H9 (cell line): Measurements from ENCODE around the gene HAUS6. TPM values are rescaled to one million over a fixed set of nuclear protein-coding genes. Genes with fewer than 3 reads are reported as not detected.

Experiments
- DNase-seq: peaks from one replicate; pipeline ENCODE4 v3.0.0-alpha.2; 2017
- H2AFZ ChIP-seq: one replicate; pipeline ENCODE4 v1.6.1; 2013; ENCODE audit warnings: mild to moderate bottlenecking, low read length, control low read depth, moderate library complexity
- H2AK5ac ChIP-seq: 2 replicates; pipeline ENCODE4 v1.6.1; 2013; ENCODE audit warnings: low read length, control low read depth, mixed read lengths; ENCODE audit not compliant: insufficient read length
- H2BK120ac ChIP-seq: one replicate; pipeline ENCODE4 v1.6.1; 2013; ENCODE audit warnings: low read depth, mild to moderate bottlenecking, low read length, control low read depth, inconsistent platforms; ENCODE audit not compliant: poor library complexity, severe bottlenecking
- H2BK12ac ChIP-seq: 2 replicates; pipeline ENCODE4 v1.6.1; 2013; ENCODE audit warnings: low read length, control low read depth, mixed read lengths, low read depth; ENCODE audit not compliant: insufficient read length
- H2BK15ac ChIP-seq: 2 replicates; pipeline ENCODE4 v1.6.1; 2013; ENCODE audit warnings: low read depth, low read length, control low read depth
- H2BK20ac ChIP-seq: one replicate; pipeline ENCODE4 v1.6.1; 2013; ENCODE audit warnings: low read depth, mild to moderate bottlenecking, low read length, control low read depth, inconsistent platforms; ENCODE audit not compliant: poor library complexity, severe bottlenecking
- H2BK5ac ChIP-seq: 2 replicates; pipeline ENCODE4 v1.6.1; 2013; ENCODE audit warnings: low read length, control low read depth, mixed read lengths; ENCODE audit not compliant: insufficient read length
- H3K14ac ChIP-seq: 2 replicates; pipeline ENCODE4 v1.6.1; 2013; ENCODE audit warnings: low read length, control low read depth; ENCODE audit not compliant: insufficient read depth
- H3K18ac ChIP-seq: 2 replicates; pipeline ENCODE4 v1.6.1; 2013; ENCODE audit warnings: low read depth, mild to moderate bottlenecking, mixed read lengths, low read length, control low read depth; ENCODE audit not compliant: insufficient read length
- H3K23ac ChIP-seq: 2 replicates; pipeline ENCODE4 v1.6.1; 2013; ENCODE audit warnings: low read length, control low read depth, mixed read lengths, low read depth; ENCODE audit not compliant: insufficient read length
- H3K23me2 ChIP-seq: 2 replicates; pipeline ENCODE4 v1.6.1; 2013; ENCODE audit warnings: low read depth, mild to moderate bottlenecking, mixed read lengths, low read length, control low read depth; ENCODE audit not compliant: insufficient read length, poor library complexity, severe bottlenecking
- H3K27ac ChIP-seq: 2 replicates; pipeline ENCODE4 v1.5.1; 2013; ENCODE audit warnings: low read length, control low read depth, mixed read lengths, low read depth; ENCODE audit not compliant: insufficient read length
- H3K27me3 ChIP-seq: 2 replicates; pipeline ENCODE4 v1.6.1; 2013; ENCODE audit warnings: low read length, control low read depth, inconsistent platforms; ENCODE audit not compliant: insufficient read depth
- H3K4ac ChIP-seq: 2 replicates; pipeline ENCODE4 v1.6.1; 2013; ENCODE audit warnings: low read depth, mild to moderate bottlenecking, control low read depth, inconsistent platforms, low read length, moderate library complexity
- H3K4me1 ChIP-seq: 2 replicates; pipeline ENCODE4 v1.6.1; 2013; ENCODE audit warnings: low read length, control low read depth, inconsistent platforms; ENCODE audit not compliant: insufficient read depth
- H3K4me2 ChIP-seq: 2 replicates; pipeline ENCODE4 v1.6.1; 2013; ENCODE audit warnings: low read length, control low read depth, mixed read lengths; ENCODE audit not compliant: insufficient read length, insufficient read depth
- H3K56ac ChIP-seq: 2 replicates; pipeline ENCODE4 v1.6.1; 2013; ENCODE audit warnings: low read depth, mild to moderate bottlenecking, mixed read lengths, low read length, control low read depth; ENCODE audit not compliant: insufficient read length
- H3K79me1 ChIP-seq: 2 replicates; pipeline ENCODE4 v1.6.1; 2013; ENCODE audit warnings: low read depth, mild to moderate bottlenecking, moderate library complexity, low read length, control low read depth, inconsistent platforms; ENCODE audit not compliant: insufficient read depth, poor library complexity, severe bottlenecking
- H3K79me2 ChIP-seq: 2 replicates; pipeline ENCODE4 v1.6.1; 2013; ENCODE audit warnings: low read length, control low read depth, inconsistent platforms; ENCODE audit not compliant: insufficient read depth
- H3K9ac ChIP-seq: 2 replicates; pipeline ENCODE4 v1.6.1; 2013; ENCODE audit warnings: low read length, control low read depth, mixed read lengths; ENCODE audit not compliant: insufficient read length; ENCODE audit errors: extremely low read depth
- H3K9me3 ChIP-seq: one replicate; pipeline ENCODE4 v1.6.1; 2013; ENCODE audit warnings: low read depth, low read length, inconsistent platforms; ENCODE audit not compliant: control insufficient read depth
- H3T11ph ChIP-seq: one replicate; pipeline ENCODE4 v1.6.1; 2013; ENCODE audit warnings: mild to moderate bottlenecking, low read length, control low read depth, inconsistent platforms
- H4K20me1 ChIP-seq: one replicate; pipeline ENCODE4 v1.6.1; 2013; ENCODE audit not compliant: control insufficient read depth, insufficient read length, insufficient read depth
- H4K5ac ChIP-seq: 2 replicates; pipeline ENCODE4 v1.6.1; 2013; ENCODE audit warnings: low read depth, mild to moderate bottlenecking, mixed read lengths, low read length, control low read depth; ENCODE audit not compliant: insufficient read length
- H4K8ac ChIP-seq: replicated peaks from 2 replicates; pipeline ENCODE4 v1.6.1; 2013; ENCODE audit warnings: low read length, control low read depth, mixed read lengths, low read depth; ENCODE audit not compliant: insufficient read length
- H4K91ac ChIP-seq: 2 replicates; pipeline ENCODE4 v1.6.1; 2013; ENCODE audit warnings: low read depth, mild to moderate bottlenecking, moderate library complexity, mixed read lengths, low read length, control low read depth; ENCODE audit not compliant: insufficient read length
- H3K27ac Mint-ChIP-seq, 3 experiments: 2 replicates in 2 of 3; 3 replicates in 1 of 3; pipeline ENCODE4 v1.8.0; 2020 to 2021; ENCODE audit warnings: mixed read lengths in 3 of 3, mild to moderate bottlenecking in 1 of 3, moderate library complexity in 1 of 3
- H3K27me3 Mint-ChIP-seq: 2 replicates; pipeline ENCODE4 v1.8.0; 2021; ENCODE audit warnings: low read depth, mild to moderate bottlenecking, moderate library complexity, mixed read lengths
- H3K36me3 Mint-ChIP-seq, 3 experiments: 2 replicates in 2 of 3; 3 replicates in 1 of 3; pipeline ENCODE4 v1.8.0; 2020 to 2021; ENCODE audit warnings: low read depth in 3 of 3, mixed read lengths in 3 of 3; ENCODE audit not compliant: insufficient read depth in 1 of 3
- H3K4me1 Mint-ChIP-seq, 2 experiments: 2 replicates each; pipeline ENCODE4 v1.8.0; 2020; ENCODE audit warnings: mixed read lengths in 2 of 2
- H3K4me3 Mint-ChIP-seq, 2 experiments: 2 replicates in 1 of 2; 3 replicates in 1 of 2; pipeline ENCODE4 v1.8.0; 2020 to 2021; ENCODE audit warnings: mild to moderate bottlenecking in 2 of 2, mixed read lengths in 2 of 2, moderate library complexity in 1 of 2
- H3K9me3 Mint-ChIP-seq, 2 experiments: 2 replicates in 1 of 2; 3 replicates in 1 of 2; pipeline ENCODE4 v1.8.0; 2020; ENCODE audit warnings: mild to moderate bottlenecking in 2 of 2, mixed read lengths in 2 of 2, moderate library complexity in 1 of 2
- WGBS: extraction: QIAGEN DNeasy Blood & Tissue Kit; methylation state at CpG from one replicate; pipeline ENCODE4 v1.1.7; 2013; ENCODE audit warnings: missing lambda C conversion rate, low lambda C conversion rate, mixed read lengths; ENCODE audit not compliant: insufficient read length; ENCODE audit errors: extremely low coverage; 5-methylcytosine and 5-hydroxymethylcytosine counted together
- total RNA-seq: library from RNA; stranded (reverse); gene quantifications from 2 replicates; pipeline ENCODE4 v1.2.1, GENCODE V29; 2021
- TF ChIP-seq, protein P1 (sequence below): fragments of 200-600 bp; sonication (generic); conservative IDR thresholded peaks from 3 replicates; pipeline ENCODE4 v1.8.0; 2021; ENCODE audit warnings: antibody characterized with exemption, mild to moderate bottlenecking

The HAUS6 gene
- total RNA-seq, 1 experiment from 2014 or later: 42.3 TPM

GRCh38 chr9:19074229-19074628 lies 28.5 kb downstream of the HAUS6 start:
- no peak for DNase-seq
- H2BK15ac ChIP-seq: no peak overlapping the region
- no peak overlapping the region for H2BK12ac ChIP-seq
- no peak overlapping the region for H2BK120ac ChIP-seq
- Mint-ChIP-seq H3K27ac (no peak overlapping the region), H3K4me3 (no peak overlapping the region), H3K27me3 (no peaks in the 10 kb centered on the region), H3K9me3 (no peaks in the 10 kb centered on the region), H3K36me3 (peaks cover 29 to 78% (median 74%) of the 10 kb centered on the region in 3 experiments; a peak in 6 of 7 replicates), H3K4me1 (no peaks in the 10 kb centered on the region)
- no peak overlapping the region for H4K8ac ChIP-seq
- TF ChIP-seq, protein P1, sequence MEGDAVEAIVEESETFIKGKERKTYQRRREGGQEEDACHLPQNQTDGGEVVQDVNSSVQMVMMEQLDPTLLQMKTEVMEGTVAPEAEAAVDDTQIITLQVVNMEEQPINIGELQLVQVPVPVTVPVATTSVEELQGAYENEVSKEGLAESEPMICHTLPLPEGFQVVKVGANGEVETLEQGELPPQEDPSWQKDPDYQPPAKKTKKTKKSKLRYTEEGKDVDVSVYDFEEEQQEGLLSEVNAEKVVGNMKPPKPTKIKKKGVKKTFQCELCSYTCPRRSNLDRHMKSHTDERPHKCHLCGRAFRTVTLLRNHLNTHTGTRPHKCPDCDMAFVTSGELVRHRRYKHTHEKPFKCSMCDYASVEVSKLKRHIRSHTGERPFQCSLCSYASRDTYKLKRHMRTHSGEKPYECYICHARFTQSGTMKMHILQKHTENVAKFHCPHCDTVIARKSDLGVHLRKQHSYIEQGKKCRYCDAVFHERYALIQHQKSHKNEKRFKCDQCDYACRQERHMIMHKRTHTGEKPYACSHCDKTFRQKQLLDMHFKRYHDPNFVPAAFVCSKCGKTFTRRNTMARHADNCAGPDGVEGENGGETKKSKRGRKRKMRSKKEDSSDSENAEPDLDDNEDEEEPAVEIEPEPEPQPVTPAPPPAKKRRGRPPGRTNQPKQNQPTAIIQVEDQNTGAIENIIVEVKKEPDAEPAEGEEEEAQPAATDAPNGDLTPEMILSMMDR: no peak
- H3K23ac ChIP-seq: no peak overlapping the region
- no peak overlapping the region for H3K4ac ChIP-seq
- no peaks in the 10 kb centered on the region for H3K4me1 ChIP-seq
- no peak overlapping the region for H2AFZ ChIP-seq
- no peak overlapping the region for H3T11ph ChIP-seq
- no peak overlapping the region for H4K5ac ChIP-seq
- no peak overlapping the region for H3K56ac ChIP-seq
- no peak overlapping the region for H3K14ac ChIP-seq
- no peak overlapping the region for H3K18ac ChIP-seq
- H3K27me3 ChIP-seq: no peaks in the 10 kb centered on the region
- no peak overlapping the region for H3K4me2 ChIP-seq
- no peaks in the 10 kb centered on the region for H3K23me2 ChIP-seq
- no peak overlapping the region for H3K9ac ChIP-seq
- WGBS: no CpG with 5 or more reads among the region's 2 CpGs
- H3K79me2 ChIP-seq: no peaks in the 10 kb centered on the region
- H2AK5ac ChIP-seq: no peak overlapping the region
- no peak overlapping the region for H2BK5ac ChIP-seq
- no peak overlapping the region for H4K91ac ChIP-seq
- no peaks in the 10 kb centered on the region for H3K9me3 ChIP-seq
- H4K20me1 ChIP-seq: no peaks in the 10 kb centered on the region
- no peak overlapping the region for H2BK20ac ChIP-seq
- no peaks in the 10 kb centered on the region for H3K79me1 ChIP-seq
- no peak overlapping the region for H3K27ac ChIP-seq
